GM12878 (cell line): Measurements from ENCODE around the gene POLE2. TPM values are rescaled to one million over a fixed set of nuclear protein-coding genes. Genes with fewer than 3 reads are reported as not detected.
"Not testable (repeated sequence)": the region's sequence is repeated elsewhere in the genome, so short reads cannot be mapped to it uniquely, and the experiment has no call there.

ENCODE experiments used
- ATAC-seq: fragments of 200-7000 bp; cut with Tn5 transposase; 3 replicates; pipeline ENCODE4 v1.9.1; 2020; ENCODE audit warnings: mild to moderate bottlenecking, moderate library complexity
- BruUV-seq: library from RNA; stranded (reverse); fragments of 400-500 nt; replicated peaks from 2 replicates; lab custom pipeline; 2021; lab: Mats Ljungman, UMichigan
- CTCF ChIA-PET: fragments of 300-600 bp; sonication (Branson Sonifier 250); formaldehyde crosslinking; extraction: SDS; loops from one replicate; lab custom pipeline; 2021; ENCODE audit warnings: inconsistent platforms; lab: Yijun Ruan, JAX
- POLR2A ChIA-PET: fragments of 350-600 bp; formaldehyde crosslinking; extraction: SDS; loops from one replicate; lab custom pipeline; 2021; ENCODE audit warnings: inconsistent platforms; lab: Charles Lee
- RAD21 ChIA-PET: fragments of 300-600 bp; sonication (Branson Sonifier 250); formaldehyde crosslinking; loops from one replicate; lab custom pipeline; 2023; ENCODE audit warnings: antibody characterized with exemption; ENCODE audit not compliant: unreplicated experiment; lab: Charles Lee
- SMC1A ChIA-PET: fragments of 300-600 bp; sonication (Branson Sonifier 250); formaldehyde crosslinking; loops from one replicate; lab custom pipeline; 2023; ENCODE audit not compliant: unreplicated experiment, uncharacterized antibody; lab: Charles Lee
- DNase-seq: peaks from one replicate; pipeline ENCODE4 v3.0.0-alpha.2; 2011; ENCODE audit warnings: low read depth, low spot score
- FAIRE-seq: peaks from 3 replicates; lab custom pipeline; 2011; peaks lifted over from hg19 to GRCh38; lab: Jason Lieb, UNC
- H2AFZ ChIP-seq: 2 replicates; pipeline ENCODE4 v1.6.0; 2011; ENCODE audit warnings: low read depth, low read length, control low read depth; ENCODE audit not compliant: control insufficient read depth
- H3K27ac ChIP-seq: 2 replicates; pipeline ENCODE4 v1.5.1; 2011; ENCODE audit warnings: control low read depth; ENCODE audit not compliant: control insufficient read depth, insufficient read depth
- H3K27me3 ChIP-seq, 2 experiments: replicated peaks in 1 of 2; 2 replicates each; pipeline versions ENCODE4 v1.6.0 to v1.6.1; 2011; ENCODE audit warnings: low read length in 1 of 2; ENCODE audit not compliant: control insufficient read depth in 2 of 2, insufficient read depth in 2 of 2
- H3K36me3 ChIP-seq, 2 experiments: 2 replicates each; pipeline ENCODE4 v1.5.1; 2011; ENCODE audit warnings: low read length in 1 of 2; ENCODE audit not compliant: control insufficient read depth in 2 of 2, insufficient read depth in 2 of 2
- H3K4me1 ChIP-seq: 2 replicates; pipeline ENCODE4 v1.6.1; 2011; ENCODE audit warnings: mild to moderate bottlenecking, low read length, moderate library complexity, mixed read lengths; ENCODE audit not compliant: control insufficient read depth, insufficient read depth
- H3K4me2 ChIP-seq: 2 replicates; pipeline ENCODE4 v1.6.0; 2011; ENCODE audit warnings: control low read depth; ENCODE audit not compliant: control insufficient read depth, insufficient read depth
- H3K4me3 ChIP-seq: fragments of 200-600 bp; sonication (generic); 2 replicates; pipeline ENCODE4 v1.5.1; 2016
- H3K79me2 ChIP-seq: 2 replicates; pipeline ENCODE4 v1.6.0; 2011; ENCODE audit warnings: low read length; ENCODE audit not compliant: control insufficient read depth, insufficient read depth
- H3K9ac ChIP-seq: 2 replicates; pipeline ENCODE4 v1.8.0; 2011; ENCODE audit warnings: low read length, control low read depth, mixed read lengths; ENCODE audit not compliant: control insufficient read depth, insufficient read depth
- H3K9me3 ChIP-seq: replicated peaks from 3 replicates; pipeline ENCODE4 v1.5.1; 2011; ENCODE audit warnings: mild to moderate bottlenecking, low read length; ENCODE audit not compliant: control insufficient read depth, insufficient read depth
- H4K20me1 ChIP-seq: 2 replicates; pipeline ENCODE4 v1.6.0; 2011; ENCODE audit not compliant: control insufficient read depth, insufficient read depth
- CTCF ChIP-seq, 3 experiments: IDR thresholded peaks in 2 of 3; conservative IDR thresholded peaks in 1 of 3; 2 replicates each; pipeline ENCODE4 v1.5.1; 2011; ENCODE audit warnings: low read depth in 3 of 3, low read length in 3 of 3, mild to moderate bottlenecking in 3 of 3, control low read depth in 2 of 3, moderate library complexity in 2 of 3, inconsistent platforms in 1 of 3, mixed read lengths in 1 of 3; ENCODE audit not compliant: control insufficient read depth in 2 of 3, insufficient read depth in 1 of 3; ENCODE audit errors: extremely low read depth in 1 of 3
- GATAD2B ChIP-seq: fragments of 450-650 bp; conservative IDR thresholded peaks from 2 replicates; pipeline ENCODE4 v1.6.1; 2017; ENCODE audit warnings: low read depth, mild to moderate bottlenecking, moderate library complexity
- LARP7 ChIP-seq: fragments of 450-650 bp; IDR thresholded peaks from 2 replicates; pipeline ENCODE4 v1.6.1; 2017; ENCODE audit warnings: mild to moderate bottlenecking
- MEF2B ChIP-seq: fragments of 450-650 bp; IDR thresholded peaks from 2 replicates; pipeline ENCODE4 v1.6.1; 2018; ENCODE audit warnings: mild to moderate bottlenecking, moderate library complexity; ENCODE audit not compliant: partially characterized antibody, poor library complexity, severe bottlenecking
- PAX5 ChIP-seq: IDR thresholded peaks from 2 replicates; pipeline ENCODE4 v1.6.1; 2011; ENCODE audit warnings: low read depth, low read length, borderline replicate concordance
- SUPT20H ChIP-seq: IDR thresholded peaks from 2 replicates; pipeline ENCODE4 v1.6.1; 2011; ENCODE audit warnings: low read depth, mild to moderate bottlenecking, low read length, moderate library complexity, borderline replicate concordance; ENCODE audit not compliant: control insufficient read depth
- ZBTB33 ChIP-seq: fragments of 450-650 bp; IDR thresholded peaks from 2 replicates; pipeline ENCODE4 v1.6.1; 2017; ENCODE audit warnings: mild to moderate bottlenecking
- ZNF592 ChIP-seq: fragments of 450-650 bp; IDR thresholded peaks from 2 replicates; pipeline ENCODE4 v1.6.1; 2017; ENCODE audit warnings: mild to moderate bottlenecking, moderate library complexity
- WGBS: methylation state at CpG from one replicate; pipeline ENCODE4 v1.1.6; 2016; ENCODE audit warnings: low lambda C conversion rate; ENCODE audit not compliant: insufficient replicate concordance, insufficient coverage; ENCODE audit errors: missing lambda C conversion rate; 5-methylcytosine and 5-hydroxymethylcytosine counted together
- in situ Hi-C: fragments of 300-500 bp; cut with MboI; formaldehyde crosslinking; loops from 9 replicates; pipeline ENCODE4 v1.14.3; 2018; ENCODE audit warnings: mixed read lengths
- intact Hi-C: fragments of 100-400 bp; cut with micrococcal nuclease; formaldehyde crosslinking; loops from one replicate; pipeline ENCODE4 v1.14.2; 2022; ENCODE audit not compliant: unreplicated experiment
- polyA plus RNA-seq, 11 experiments: library from polyadenylated mRNA; depleted of rRNA in 4 of 11; unstranded in 6 of 11; stranded (reverse) in 5 of 11; fragments of >200 nt; fragmentation: Nextera tagmentation in 4 of 11; fragmentation: Illumina TruSeq in 1 of 11; extraction: Ambion mirVana in 4 of 11; extraction: Trizol in 1 of 11; gene quantifications; 1 replicate in 1 of 11; 2 replicates in 10 of 11; pipeline versions ENCODE4 v1.2.1 to v1.2.3, GENCODE V29; 2011 to 2016; ENCODE audit warnings: inconsistent platforms in 2 of 11, missing spikeins in 2 of 11, low read depth in 1 of 11
- total RNA-seq, 4 experiments: library from RNA; depleted of rRNA in 3 of 4; stranded (reverse); fragments of >200 nt in 3 of 4; fragmentation: Illumina TruSeq in 1 of 4; extraction: Trizol in 1 of 4; gene quantifications; 2 replicates each; pipeline versions ENCODE4 v1.2.1 to v1.2.3, GENCODE V29; 2013 to 2021

The POLE2 gene
- total and polyA plus RNA-seq, 10 of the 15 experiments (the other 5 are each of a cell fraction or from before 2014, with no cell fraction given), result 22.0 to 45.6 (median 38.8) TPM

GRCh38 chr14:49735669-49736068 is 47.7 kb upstream of the POLE2 start:
- H3K27ac ChIP-seq, H3K4me1 ChIP-seq, H3K36me3 ChIP-seq, H3K4me2 ChIP-seq, ATAC-seq, H3K4me3 ChIP-seq, BruUV-seq, H3K27me3 ChIP-seq, H3K79me2 ChIP-seq, H3K9me3 ChIP-seq, intact Hi-C loops, FAIRE-seq, H2AFZ ChIP-seq, DNase-seq, RAD21 ChIA-PET, H3K9ac ChIP-seq, H4K20me1 ChIP-seq, in situ Hi-C loops: not testable (repeated sequence)
- ChIA-PET SMC1A (interaction anchor here (1.3 kb wide), 1 partner anchor 9 kb away, joined by 4 read pairs; no protein-coding TSS in a partner anchor), CTCF (interaction anchor here (0.6 to 0.9 kb wide), 3 partner anchors 9 to 27 kb away, joined by 3 read pairs; no protein-coding TSS in a partner anchor), POLR2A (interaction anchor here (0.5 kb wide), 1 partner anchor 178 kb away, joined by 3 read pairs; no protein-coding TSS in a partner anchor)
- WGBS, result 81% methylated on average over 4 of the region's 4 CpGs

GRCh38 chr14:49733836-49734235 is 45.8 kb upstream of the POLE2 start:
- intact Hi-C loops (no loop called here), in situ Hi-C loops (no loop called here)
- H3K4me2 ChIP-seq, result no peak overlapping the region
- FAIRE-seq (no peak), ATAC-seq (no peak), DNase-seq (no peak)
- H3K27me3 ChIP-seq, result no peaks in the 10 kb centered on the region
- BruUV-seq, result no TSS peak
- no peak overlapping the region for H3K4me3 ChIP-seq
- H3K27ac ChIP-seq, result no peak overlapping the region
- POLR2A ChIA-PET, result no interaction called here
- H3K9me3 ChIP-seq, result no peaks in the 10 kb centered on the region
- H3K79me2 ChIP-seq, result no peaks in the 10 kb centered on the region
- no peaks in the 10 kb centered on the region for H3K4me1 ChIP-seq
- SMC1A ChIA-PET, result no interaction called here
- H2AFZ ChIP-seq, result no peak overlapping the region
- H3K9ac ChIP-seq, result no peak overlapping the region
- CTCF ChIA-PET, result no interaction called here
- H3K36me3 ChIP-seq, result no peaks in the 10 kb centered on the region
- RAD21 ChIA-PET, result interaction anchor here (0.6 kb wide), 1 partner anchor 48 kb away, joined by 3 read pairs; no protein-coding TSS in a partner anchor
- H4K20me1 ChIP-seq, result no peaks in the 10 kb centered on the region
- TF ChIP-seq ZBTB33, result no peak
- TF ChIP-seq SUPT20H, result no peak
- TF ChIP-seq ZNF592, result no peak
- no peak for TF ChIP-seq MEF2B
- no peak for TF ChIP-seq GATAD2B
- TF ChIP-seq LARP7, result no peak
- TF ChIP-seq CTCF (IDR thresholded peaks at IDR 0.05 in 2 of 3, conservative IDR thresholded peaks at IDR 0.05 in 1 of 3; ENCODE audit: control insufficient read depth in 2 of 3, extremely low read depth in 1 of 3, insufficient read depth in 1 of 3, low read depth in 3 of 3, low read length in 3 of 3), result no peak
- no peak for TF ChIP-seq PAX5
